Activated CD4-positive, alpha-beta T cell treated with anti-CD3 and anti-CD28 coated beads for 48 hours (primary cell): ENCODE results near the gene GPC1.
"Not testable (repeated sequence)": the region's sequence is repeated elsewhere in the genome, so short reads cannot be mapped to it uniquely, and the experiment has no call there.

Experiments
- DNase-seq: peaks from one replicate; pipeline ENCODE4 v3.0.0-alpha.2; 2020

Gene GPC1

DNA sequence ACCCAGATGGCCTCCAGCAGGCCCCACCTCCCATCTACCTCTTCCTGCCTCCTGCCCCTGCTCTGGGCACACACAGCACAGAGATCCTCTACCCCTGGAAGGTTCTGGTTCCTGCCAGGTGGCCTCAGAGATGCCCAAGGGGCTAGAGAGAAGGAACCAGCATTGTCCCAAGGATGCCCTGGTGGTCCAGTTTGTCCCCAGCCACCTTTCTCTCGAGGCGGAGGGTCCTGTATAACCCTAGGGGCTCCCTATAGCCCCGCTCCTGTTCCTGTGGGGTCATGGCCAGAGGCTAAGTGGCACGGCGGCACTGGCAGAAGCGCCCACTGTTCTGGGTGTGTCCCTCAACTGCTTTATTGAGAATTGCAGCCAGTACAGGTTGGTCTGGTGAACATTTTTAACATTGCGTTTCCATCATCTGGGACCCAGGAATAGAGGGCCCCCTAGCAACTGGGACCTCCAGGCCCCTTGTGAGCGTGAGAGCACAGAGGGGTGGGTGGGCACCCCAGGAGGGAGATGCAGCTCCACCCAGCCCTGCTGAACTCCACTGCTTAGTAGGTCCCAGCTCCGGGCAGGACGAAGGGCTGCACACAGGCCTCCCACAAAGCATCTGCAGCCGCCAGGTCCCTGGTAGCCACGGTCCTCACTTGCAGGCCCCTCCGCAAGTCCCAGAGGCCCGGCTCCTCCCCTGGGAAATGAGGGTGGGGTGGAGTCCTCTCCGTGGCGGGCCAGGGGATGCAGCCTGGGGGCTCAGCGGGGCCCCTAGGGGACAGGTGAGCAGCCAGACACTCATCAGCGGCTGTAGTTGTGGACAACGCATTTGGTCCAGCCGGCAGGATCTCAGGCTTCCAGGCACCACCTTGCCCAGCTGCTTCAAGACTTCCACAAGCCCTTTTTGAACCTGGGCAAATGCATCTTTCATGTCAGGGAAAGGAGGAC is 33.1 kb downstream of the GPC1 start:
- peak; percentile 0 for DNase-seq

GRCh38 chr2:240469239-240469636 is 33.8 kb downstream of the GPC1 start:
- no peak for DNase-seq

DNA sequence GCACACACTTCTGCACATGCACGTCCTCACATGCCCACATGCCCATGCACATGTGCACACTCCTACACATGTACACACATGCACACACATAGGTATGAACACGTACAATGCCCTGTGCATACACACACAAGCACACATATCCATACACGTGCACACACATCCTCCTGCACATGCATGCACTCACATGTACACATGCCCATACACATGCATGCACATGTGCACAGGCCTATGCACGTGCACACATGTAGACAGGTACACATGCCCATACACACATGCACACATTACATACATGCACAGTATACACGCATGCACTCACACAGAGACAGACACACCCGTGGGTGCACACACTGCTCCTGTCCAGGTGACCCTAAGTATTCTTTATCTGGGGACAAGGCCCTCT is 34.3 kb downstream of the GPC1 start:
- peak; percentile 1 for DNase-seq

GRCh38 chr2:240472078-240472790 is 36.8 kb downstream of the GPC1 start:
- peak; percentile 1 for DNase-seq

DNA sequence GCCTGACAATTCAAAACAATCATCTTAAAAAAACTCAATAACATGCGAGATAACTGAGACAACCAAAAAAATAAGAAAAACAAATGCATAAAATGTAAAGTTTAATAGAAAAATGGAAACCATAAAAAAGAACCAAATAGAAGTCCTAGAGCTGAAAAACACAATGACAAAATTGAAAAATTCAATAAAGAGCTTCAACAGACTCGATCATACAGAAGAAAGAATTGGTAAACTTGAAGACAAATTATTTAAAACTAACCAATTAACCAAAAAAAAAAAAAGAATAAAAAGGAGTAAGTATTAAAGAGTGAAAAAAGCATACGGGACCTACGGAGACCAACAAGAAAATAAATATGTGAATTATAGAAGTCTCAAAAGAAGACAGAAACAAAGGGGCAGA is 37.7 kb downstream of the GPC1 start:
- DNase-seq = no peak

- DNase-seq = no peak
These were observed 42.5 kb downstream of the GPC1 start for GRCh38 chr2:240477916-240478315.

DNA sequence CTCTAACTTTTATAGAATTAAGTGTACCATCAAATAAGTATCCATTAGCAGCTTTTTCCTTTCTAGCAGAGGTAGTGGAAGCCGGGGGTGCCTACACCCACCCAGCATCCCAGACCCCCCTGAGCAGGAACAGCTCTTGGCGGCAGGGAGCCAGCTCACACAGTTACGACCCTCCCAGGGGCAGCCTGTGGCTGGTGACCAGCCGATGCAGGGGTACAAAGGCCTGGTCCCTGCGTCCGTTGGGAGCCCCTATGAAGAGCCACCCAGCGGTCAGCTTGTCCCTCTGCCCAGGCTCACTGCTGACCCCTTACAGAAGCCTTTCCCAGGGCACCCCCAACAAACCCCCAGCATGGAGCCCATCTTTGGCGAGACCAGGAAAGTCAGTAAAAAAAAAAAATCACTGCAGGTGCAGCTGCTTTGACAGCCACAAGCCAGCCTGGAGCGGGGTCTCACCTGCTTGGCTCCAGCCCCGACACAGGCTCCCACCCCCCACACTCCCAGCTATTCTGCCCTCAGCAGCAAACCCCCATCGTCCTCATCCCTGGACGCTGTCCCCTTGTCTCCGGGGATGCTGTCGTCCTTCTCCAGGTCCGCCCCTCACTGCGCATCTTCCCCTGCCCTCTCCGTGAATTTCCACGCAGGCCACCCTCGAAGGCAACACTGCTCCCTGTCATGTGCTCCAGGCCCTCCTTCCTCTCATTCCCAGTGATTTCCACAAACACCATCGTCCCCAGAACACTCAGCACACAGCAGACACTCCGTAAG is 43.1 kb downstream of the GPC1 start:
- DNase-seq = peak; percentile 1

DNA sequence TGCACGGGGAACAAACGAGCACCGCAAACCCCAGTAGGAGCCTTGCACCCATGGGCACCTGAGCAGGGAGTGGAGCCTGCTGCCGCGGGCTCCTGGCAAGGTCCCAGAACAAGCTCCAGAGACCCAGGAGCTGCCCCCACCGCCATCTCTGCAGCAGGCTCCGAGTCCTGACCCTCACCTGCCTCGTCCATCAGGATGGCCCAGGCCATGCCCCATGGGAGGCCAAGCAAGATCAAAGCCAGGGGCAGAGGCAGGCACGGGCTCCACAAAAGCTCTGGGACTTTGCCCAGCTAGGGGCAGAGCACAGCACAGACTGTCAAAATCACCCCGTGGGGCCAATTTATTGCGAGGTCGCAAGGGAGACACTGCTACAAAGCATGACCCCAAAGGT is 43.6 kb downstream of the GPC1 start:
- peak; percentile 0 for DNase-seq

DNA sequence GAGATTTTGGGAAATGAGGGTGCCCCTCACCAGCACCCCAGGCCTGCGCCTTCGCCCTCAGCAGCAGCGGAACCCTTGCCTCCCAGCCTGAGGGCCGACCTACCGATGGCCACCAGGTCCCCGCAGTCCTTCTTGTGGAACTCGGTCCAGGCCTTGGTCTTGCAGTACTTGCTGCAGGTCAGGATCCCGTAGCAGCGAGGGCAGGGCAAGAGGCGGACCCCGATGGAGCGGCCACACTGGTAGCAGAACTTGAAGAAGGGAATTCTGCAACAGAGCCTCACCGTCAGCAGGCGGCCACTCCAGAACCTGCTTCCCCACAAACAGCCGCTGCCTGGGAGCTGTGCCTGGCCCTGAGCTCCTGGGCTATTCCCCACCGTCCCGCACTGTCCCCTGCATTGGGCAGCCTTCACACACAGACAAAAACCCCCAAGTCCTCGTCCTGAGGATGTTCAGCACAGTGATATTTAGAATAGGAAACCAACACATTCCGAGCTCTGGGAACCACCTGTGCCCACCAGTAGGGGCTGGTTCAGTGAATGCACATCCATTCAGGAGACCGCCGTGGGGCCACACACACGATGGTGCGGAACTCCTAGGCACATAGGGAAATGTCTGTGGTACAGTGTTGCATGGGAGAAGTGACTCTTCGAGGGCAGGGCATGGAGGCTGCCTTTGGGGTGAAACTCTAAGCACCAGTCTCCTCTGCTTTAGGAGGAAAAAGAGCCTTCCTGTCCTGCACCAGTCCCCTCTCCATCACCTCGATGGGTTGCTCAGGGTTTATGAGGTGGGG is 45.6 kb downstream of the GPC1 start:
- DNase-seq = peak; percentile 1

DNA sequence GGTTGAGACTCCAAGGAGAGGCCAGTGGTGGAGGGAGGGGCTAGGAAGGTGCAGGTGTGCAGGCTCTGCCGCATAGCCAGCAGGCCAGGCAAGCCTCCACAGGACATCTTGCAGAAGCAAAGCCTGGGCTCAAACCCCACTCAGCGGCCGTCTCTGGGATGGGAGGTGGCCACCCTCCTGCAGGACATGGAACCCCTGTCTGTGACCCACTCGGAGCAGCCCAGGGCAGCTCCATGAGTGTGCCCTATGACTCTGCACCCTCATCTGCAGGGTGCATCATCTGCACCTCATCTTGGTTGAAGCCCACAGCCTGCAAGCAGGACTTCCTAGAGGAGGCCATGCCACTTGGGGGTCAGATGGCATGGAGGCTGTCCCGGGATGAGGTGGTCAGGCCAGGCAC is 46.3 kb downstream of the GPC1 start:
- peak; percentile 1 for DNase-seq

DNA sequence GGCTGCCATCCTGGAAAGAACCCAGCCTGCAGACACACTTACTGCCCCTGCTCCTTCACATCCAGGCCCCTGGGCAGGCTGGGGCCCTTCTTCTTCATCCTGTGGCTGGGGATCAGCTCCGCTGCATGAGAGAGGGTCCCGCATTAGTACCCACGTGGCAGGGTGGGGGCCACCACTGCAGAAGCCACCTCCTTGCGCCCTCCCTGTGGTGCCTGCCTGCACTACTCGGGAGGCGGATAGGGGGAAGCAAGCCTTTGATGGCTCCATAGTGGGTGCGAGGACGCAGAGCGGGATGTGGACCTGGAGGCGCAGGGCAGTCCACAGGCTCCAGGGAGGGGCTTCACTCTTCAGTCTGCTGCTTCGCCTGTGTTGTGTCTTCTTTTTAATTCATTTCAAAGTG is 46.7 kb downstream of the GPC1 start:
- peak; percentile 0 for DNase-seq

- no peak for DNase-seq
These were observed 56.0 kb downstream of the GPC1 start for GRCh38 chr2:240491483-240491882.

DNA sequence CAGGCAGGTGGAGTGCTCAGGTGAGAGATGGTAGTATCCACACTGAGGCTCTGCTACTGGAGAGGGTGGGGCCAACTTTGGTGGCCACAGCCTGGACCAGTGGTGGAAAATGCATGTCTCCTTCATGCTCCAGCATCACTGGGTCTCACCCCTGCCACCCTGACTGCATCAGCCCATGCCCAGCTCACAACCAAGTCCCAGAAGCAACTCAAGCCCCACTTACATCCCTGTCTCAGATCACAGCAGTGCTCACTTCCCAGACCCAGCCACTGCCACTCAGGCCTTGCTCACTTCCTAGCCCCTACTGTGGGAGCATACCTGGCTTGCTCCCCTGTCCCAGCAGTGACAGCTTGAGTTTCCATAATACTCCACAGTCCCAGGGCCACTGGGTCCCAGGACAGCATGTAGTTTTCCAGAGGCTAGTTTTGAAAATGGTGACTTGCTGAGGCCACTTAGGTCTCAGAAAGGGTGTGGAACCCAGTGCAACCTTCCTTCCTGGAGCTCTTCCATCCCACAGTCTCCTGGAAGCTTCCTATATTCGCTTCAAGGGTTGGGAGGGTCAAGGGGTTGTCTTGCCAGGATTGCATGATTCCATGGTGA is 58.8 kb downstream of the GPC1 start:
- no peak for DNase-seq

- not testable (repeated sequence) for DNase-seq
These were observed 59.5 kb downstream of the GPC1 start for GRCh38 chr2:240494942-240495341.

DNA sequence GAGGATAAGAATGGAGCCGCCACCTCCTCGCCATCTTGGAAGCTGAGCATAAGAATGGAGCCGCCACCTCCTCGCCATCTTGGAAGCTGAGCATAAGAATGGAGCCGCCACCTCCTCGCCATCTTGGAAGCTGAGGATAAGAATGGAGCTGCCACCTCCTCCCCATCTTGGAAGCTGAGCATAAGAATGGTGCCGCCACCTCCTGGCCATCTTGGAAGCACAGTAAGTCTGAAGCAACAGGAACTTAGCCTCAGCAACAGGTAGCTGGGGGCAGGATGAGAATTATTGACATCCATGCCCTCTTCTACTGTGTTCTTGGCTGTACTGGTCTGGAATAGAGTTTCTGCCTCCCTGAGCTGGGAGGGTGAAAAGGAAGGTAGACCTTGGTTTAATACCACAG is 61.6 kb downstream of the GPC1 start:
- not testable (repeated sequence) for DNase-seq

GRCh38 chr2:240498171-240498957 is 62.9 kb downstream of the GPC1 start:
- no peak for DNase-seq

DNA sequence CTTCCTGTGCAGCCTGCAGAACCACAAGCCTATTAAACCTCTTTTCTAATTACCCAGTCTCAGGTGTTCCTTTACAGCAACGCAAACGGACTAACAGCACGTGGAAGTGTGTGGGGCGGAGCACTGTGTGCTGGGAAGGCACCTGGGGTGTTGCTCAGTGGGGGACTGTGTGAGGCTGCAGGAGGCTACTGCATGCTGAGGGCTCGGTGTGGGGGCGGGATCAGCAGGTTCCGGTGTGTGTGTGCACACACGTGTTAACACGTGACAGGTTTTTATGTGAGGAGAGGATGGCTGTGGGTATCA is 63.4 kb downstream of the GPC1 start:
- no peak for DNase-seq

DNA sequence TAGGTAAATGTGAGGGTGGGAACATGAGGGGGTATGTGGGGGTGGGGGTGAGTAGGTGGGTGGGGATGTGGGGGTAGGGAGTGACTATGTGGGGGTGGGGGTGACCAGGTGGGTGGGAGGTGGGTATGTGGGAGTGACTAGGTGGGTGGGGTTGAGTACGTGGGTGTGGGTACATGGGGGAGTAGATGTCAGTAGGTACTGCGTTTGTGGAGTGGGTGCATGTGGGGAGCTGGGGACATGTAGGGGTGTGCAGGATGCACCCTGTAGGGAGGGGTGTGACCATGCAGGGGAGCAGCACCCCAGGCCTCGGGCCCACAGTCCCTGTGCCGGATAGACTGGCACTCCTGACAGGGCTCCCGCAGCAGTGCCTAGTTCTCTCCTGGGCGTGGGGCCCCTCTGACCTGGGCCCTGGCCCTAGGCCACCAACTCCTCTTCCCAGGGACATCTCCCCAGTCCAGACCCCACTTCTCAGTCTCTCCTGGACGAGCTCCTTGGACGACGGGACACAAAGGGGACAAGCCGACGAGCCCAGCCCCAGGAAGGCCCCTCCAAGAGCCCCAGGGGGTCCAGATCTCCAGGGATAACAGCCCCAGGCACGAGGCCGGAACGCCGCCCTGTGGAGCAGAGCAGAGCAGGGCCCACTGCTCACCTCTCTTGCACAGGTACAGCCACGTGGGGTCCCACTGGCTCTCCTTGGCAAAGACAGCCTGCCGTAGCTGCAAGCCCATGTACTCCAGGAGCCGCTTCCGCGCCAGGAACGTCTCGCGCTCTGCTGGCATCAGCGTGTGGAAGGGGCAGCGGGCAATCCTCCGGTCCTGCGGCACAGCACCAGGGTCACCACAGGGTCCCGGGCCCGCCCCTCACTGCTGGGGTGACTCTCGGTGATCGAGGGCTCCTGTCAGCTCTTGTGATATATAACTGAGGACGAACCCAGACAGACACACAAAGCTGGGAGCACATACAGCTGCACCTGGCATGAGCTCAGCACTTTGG is 64.1 kb downstream of the GPC1 start:
- DNase-seq = no peak

- DNase-seq = no peak
These were observed 65.3 kb downstream of the GPC1 start for GRCh38 chr2:240500561-240501423.
